ENCODE results near the gene SMYD5. TPM values are rescaled to one million over a fixed set of nuclear protein-coding genes. Genes with fewer than 3 reads are reported as not detected.
A peak's percentile ranks its signal among the peaks of the same experiment; 100 is the strongest.

Gene SMYD5
- total RNA-seq, 1 donor from 2014 or later: 18.4 TPM

DNA sequence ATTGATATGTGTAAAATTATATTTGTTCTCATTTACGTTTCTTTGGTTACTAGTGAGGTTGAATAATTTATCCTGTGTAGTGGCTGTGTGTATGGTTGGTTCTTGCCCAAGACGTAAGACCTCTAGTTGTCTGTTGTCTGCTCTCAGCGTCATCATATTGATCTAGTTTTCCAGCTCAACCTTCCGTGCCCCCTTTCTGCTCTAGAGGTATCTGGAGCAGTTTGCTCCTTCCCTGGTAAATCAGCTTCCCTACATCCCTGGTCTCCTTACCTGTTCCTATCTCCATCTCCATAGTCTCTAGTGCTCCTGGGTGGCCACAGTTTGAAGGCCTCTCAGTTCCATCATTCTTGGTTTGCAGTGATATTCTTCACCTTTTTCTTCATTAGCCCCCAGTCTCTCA is 1.2 kb downstream of the SMYD5 start:
- DNase-seq (ENCODE audit: low read depth) (no peak), FAIRE-seq (no peak)
- Histone ChIP-seq H3K4me3 (ENCODE audit: low read depth, low read length) (no peak overlapping the region), H3K27me3 (ENCODE audit: control insufficient read depth, insufficient read depth, low read length) (no peaks in the 10 kb centered on the region), H3K36me3 (ENCODE audit: control insufficient read depth, insufficient read depth, low read length) (peaks cover 3% of the 10 kb centered on the region)
- TF ChIP-seq, protein P1, sequence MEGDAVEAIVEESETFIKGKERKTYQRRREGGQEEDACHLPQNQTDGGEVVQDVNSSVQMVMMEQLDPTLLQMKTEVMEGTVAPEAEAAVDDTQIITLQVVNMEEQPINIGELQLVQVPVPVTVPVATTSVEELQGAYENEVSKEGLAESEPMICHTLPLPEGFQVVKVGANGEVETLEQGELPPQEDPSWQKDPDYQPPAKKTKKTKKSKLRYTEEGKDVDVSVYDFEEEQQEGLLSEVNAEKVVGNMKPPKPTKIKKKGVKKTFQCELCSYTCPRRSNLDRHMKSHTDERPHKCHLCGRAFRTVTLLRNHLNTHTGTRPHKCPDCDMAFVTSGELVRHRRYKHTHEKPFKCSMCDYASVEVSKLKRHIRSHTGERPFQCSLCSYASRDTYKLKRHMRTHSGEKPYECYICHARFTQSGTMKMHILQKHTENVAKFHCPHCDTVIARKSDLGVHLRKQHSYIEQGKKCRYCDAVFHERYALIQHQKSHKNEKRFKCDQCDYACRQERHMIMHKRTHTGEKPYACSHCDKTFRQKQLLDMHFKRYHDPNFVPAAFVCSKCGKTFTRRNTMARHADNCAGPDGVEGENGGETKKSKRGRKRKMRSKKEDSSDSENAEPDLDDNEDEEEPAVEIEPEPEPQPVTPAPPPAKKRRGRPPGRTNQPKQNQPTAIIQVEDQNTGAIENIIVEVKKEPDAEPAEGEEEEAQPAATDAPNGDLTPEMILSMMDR (IDR thresholded peaks at IDR 0.05; ENCODE audit: insufficient read depth, low read length, severe bottlenecking): no peak

DNA sequence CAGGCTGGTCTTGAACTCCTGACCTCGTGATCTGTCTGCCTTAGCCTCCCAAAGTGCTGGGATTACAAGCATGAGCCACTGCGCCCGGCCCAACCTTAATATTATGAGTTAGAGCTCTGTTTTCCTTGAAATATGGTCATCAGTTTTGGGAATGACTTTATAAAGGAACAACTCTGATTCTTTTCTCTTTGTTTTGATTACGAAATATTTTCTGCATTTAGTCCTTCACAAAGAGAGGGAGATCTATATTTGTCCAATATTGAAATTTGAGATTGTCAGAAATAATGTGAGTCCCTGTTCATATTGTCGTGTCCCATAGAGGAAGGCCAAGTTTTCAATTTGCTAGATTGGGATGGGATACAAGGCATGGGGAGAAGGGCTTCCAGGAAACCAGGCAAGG is 3.1 kb downstream of the SMYD5 start:
- FAIRE-seq (no peak), DNase-seq (ENCODE audit: low read depth) (no peak)
- H3K36me3 ChIP-seq (ENCODE audit: control insufficient read depth, insufficient read depth, low read length): peaks cover 6% of the 10 kb centered on the region
- no peaks in the 10 kb centered on the region for H3K27me3 ChIP-seq (ENCODE audit: control insufficient read depth, insufficient read depth, low read length)
- no peak overlapping the region for H3K4me3 ChIP-seq (ENCODE audit: low read depth, low read length)
- TF ChIP-seq, protein P1 (IDR thresholded peaks at IDR 0.05; ENCODE audit: insufficient read depth, low read length, severe bottlenecking): no peak

DNA sequence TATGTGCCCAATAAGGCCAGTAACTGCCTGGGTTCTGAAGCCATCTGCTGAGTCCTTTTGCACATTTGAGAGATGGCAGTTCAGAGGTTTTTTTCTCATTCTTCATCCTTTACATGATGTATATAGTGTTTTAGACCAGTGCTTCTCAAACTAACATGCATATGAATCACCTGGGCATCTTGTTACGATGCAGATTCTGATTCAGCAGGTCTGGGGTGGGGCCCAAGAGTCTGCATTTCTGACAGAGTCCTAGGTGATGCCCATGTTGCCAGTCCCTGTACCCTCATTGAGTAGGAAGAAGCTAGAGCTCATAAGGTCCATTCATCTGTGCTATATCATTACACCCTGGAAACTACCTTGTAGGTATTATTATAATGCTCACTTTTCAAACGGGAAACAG is 3.8 kb downstream of the SMYD5 start:
- DNase-seq (ENCODE audit: low read depth): peak; percentile 55
- no peak for FAIRE-seq
- Histone ChIP-seq H3K4me3 (ENCODE audit: low read depth, low read length) (no peak overlapping the region), H3K36me3 (ENCODE audit: control insufficient read depth, insufficient read depth, low read length) (peaks cover 6% of the 10 kb centered on the region), H3K27me3 (ENCODE audit: control insufficient read depth, insufficient read depth, low read length) (no peaks in the 10 kb centered on the region)
- TF ChIP-seq, protein P1 (IDR thresholded peaks at IDR 0.05; ENCODE audit: insufficient read depth, low read length, severe bottlenecking): no peak

DNA sequence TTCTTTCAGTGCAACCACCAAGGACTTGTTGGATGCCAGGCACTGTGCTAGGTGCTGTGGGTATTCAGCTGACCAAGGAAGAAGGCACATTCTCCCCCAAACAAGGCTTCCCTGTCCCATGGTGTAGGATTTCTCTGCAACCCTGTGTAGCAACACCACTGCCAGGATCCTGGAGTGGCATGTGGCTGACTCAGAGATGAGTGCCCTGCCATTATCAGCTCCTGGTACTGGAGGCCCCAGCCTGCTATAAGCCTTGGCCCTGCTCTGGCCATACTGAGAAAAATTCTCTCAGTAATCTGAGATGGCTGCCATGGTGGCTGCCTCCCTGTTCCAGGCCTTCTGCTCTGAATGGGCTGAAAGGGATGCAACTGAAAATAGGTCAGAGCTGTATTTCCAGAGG is 4.3 kb downstream of the SMYD5 start:
- peaks cover 7% of the 10 kb centered on the region for H3K36me3 ChIP-seq (ENCODE audit: control insufficient read depth, insufficient read depth, low read length)
- TF ChIP-seq, protein P1 (IDR thresholded peaks at IDR 0.05; ENCODE audit: insufficient read depth, low read length, severe bottlenecking): no peak
- FAIRE-seq (no peak), DNase-seq (ENCODE audit: low read depth) (peak; percentile 56)
- no peaks in the 10 kb centered on the region for H3K27me3 ChIP-seq (ENCODE audit: control insufficient read depth, insufficient read depth, low read length)
- no peak overlapping the region for H3K4me3 ChIP-seq (ENCODE audit: low read depth, low read length)

DNA sequence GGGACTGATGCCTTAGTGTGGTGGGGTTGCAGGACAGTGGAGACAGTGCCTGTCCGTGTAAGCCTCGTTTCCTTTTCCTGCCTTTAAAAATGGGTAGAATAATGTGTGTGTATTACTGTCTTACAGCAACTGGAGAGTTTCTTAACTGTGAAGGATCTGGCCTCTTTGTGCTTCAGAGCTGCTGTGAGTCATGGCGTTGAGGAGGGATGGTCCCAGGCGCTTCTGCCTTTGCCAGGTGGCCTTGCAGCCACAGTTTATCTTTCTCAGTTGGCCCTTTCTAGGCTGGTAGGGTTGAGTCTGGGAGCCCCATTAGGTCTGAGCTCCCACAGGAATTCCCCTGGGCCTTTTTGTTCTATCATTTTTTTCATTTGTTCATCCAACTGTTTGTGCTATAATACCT is 9.8 kb downstream of the SMYD5 start:
- no peaks in the 10 kb centered on the region for H3K27me3 ChIP-seq (ENCODE audit: control insufficient read depth, insufficient read depth, low read length)
- FAIRE-seq (peak; percentile 84), DNase-seq (ENCODE audit: low read depth) (no peak)
- TF ChIP-seq, protein P1 (IDR thresholded peaks at IDR 0.05; ENCODE audit: insufficient read depth, low read length, severe bottlenecking): no peak
- H3K4me3 ChIP-seq (ENCODE audit: low read depth, low read length): no peak overlapping the region
- H3K36me3 ChIP-seq (ENCODE audit: control insufficient read depth, insufficient read depth, low read length): peaks cover 13% of the 10 kb centered on the region

Data from bronchial epithelial cell (primary cell).